Esophagus muscularis mucosa (tissue), 4 donors: ENCODE measurements around the gene B4GALT4. TPM values are rescaled to one million over a fixed set of nuclear protein-coding genes. Genes with fewer than 3 reads are reported as not detected.
"Not testable (repeated sequence)": the region's sequence is repeated elsewhere in the genome, so short reads cannot be mapped to it uniquely, and the experiment has no call there.

ENCODE experiments used
- DNase-seq: peaks from one replicate; pipeline ENCODE4 v3.0.0-alpha.2; 2017; ENCODE audit errors: extremely low spot score
- H3K27ac ChIP-seq, 4 donors: fragments of 200-600 bp; sonication (generic); replicated peaks in 1 of 4; 1 replicate in 3 of 4; 2 replicates in 1 of 4; pipeline ENCODE4 v1.5.1; 2016 to 2019; ENCODE audit warnings: mild to moderate bottlenecking in 1 of 4
- H3K27me3 ChIP-seq, 4 donors: fragments of 200-600 bp; sonication (generic); one replicate each; pipeline versions ENCODE4 v1.5.1 to v1.6.0; 2016 to 2019
- H3K36me3 ChIP-seq, 4 donors: fragments of 200-600 bp; sonication (generic); one replicate each; pipeline ENCODE4 v1.5.1; 2016 to 2019
- H3K4me1 ChIP-seq, 4 donors: fragments of 200-600 bp; sonication (generic); one replicate each; pipeline ENCODE4 v1.5.1; 2016 to 2019
- H3K4me3 ChIP-seq, 4 donors: fragments of 200-600 bp; sonication (generic); 1 replicate in 2 of 4; 2 replicates in 2 of 4; pipeline ENCODE4 v1.5.1; 2016 to 2019; ENCODE audit warnings: mild to moderate bottlenecking in 4 of 4, moderate library complexity in 1 of 4
- H3K9me3 ChIP-seq, 4 donors: fragments of 200-600 bp; sonication (generic); 1 replicate in 3 of 4; 2 replicates in 1 of 4; pipeline ENCODE4 v1.5.1; 2016 to 2019
- EP300 ChIP-seq: sonication (generic); formaldehyde crosslinking; IDR thresholded peaks from one replicate; pipeline ENCODE4 v1.6.1; 2017; ENCODE audit warnings: antibody characterized with exemption
- POLR2A ChIP-seq: fragments of 450-650 bp; IDR thresholded peaks from one replicate; pipeline ENCODE4 v1.6.1; 2017; ENCODE audit warnings: antibody characterized with exemption, moderate library complexity, mild to moderate bottlenecking, low read depth
- POLR2AphosphoS5 ChIP-seq, 2 donors: sonication (generic); formaldehyde crosslinking; IDR thresholded peaks; one replicate each; pipeline ENCODE4 v1.6.1; 2017; ENCODE audit warnings: antibody characterized with exemption in 2 of 2
- WGBS: methylation state at CpG from one replicate; pipeline ENCODE4 v1.1.5; 2018; 5-methylcytosine and 5-hydroxymethylcytosine counted together
- intact Hi-C: fragments of 100-400 bp; cut with DNase I; formaldehyde crosslinking; loops from one replicate; pipeline ENCODE4 v1.15.1; 2023
- total RNA-seq, 4 donors: library from RNA; depleted of rRNA; stranded (reverse); fragments of >200 nt; gene quantifications; one replicate each; pipeline versions ENCODE4 v1.1.0 to v1.2.1, GENCODE V29; 2016
- TF ChIP-seq, protein P1 (sequence below), 3 experiments: fragments of 200-600 bp in 2 of 3; fragments of 450-650 bp in 1 of 3; sonication (generic) in 2 of 3; IDR thresholded peaks; one replicate each; pipeline ENCODE4 v1.5.1; 2017 to 2019; ENCODE audit warnings: antibody characterized with exemption in 3 of 3, mild to moderate bottlenecking in 2 of 3, moderate library complexity in 1 of 3

Gene B4GALT4
- total RNA-seq, 4 donors from 2014 or later: 13.3 to 15.4 (median 14.0) TPM

DNA sequence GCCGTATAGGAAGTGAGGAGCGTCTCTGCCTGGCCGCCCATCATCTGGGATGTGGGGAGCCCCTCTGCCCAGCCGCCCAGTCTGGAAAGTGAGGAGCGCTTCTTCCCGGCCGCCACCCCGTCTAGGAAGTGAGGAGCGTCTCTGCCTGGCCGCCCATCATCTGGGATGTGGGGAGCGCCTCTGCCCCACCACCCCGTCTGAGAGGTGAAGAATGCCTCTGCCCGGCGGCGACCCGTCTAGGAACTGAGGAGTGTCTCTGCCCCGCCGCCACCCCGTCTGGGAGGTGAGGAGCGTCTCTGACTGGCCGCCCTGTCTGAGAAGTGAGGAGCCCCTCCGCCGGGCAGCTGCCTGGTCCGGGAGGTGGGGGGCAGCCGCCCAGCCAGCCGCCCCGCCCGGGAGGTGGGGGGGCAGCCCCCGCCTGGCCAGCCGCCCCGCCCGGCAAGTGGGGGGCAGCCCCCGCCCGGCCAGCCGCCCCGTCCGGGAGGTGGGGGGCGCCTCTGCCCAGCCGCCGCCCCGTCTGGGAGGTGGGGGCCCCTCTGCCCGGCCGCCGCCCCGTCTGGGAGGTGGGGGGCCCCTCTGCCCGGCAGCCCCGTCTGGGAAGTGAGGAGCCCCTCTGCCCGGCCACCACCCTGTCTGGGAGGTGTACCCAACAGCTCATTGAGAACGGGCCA, 1.8 kb upstream of the B4GALT4 start:
- intact Hi-C loops: loop anchor here (10.0 kb wide), 1 partner anchor 358 kb away; no protein-coding TSS in a partner anchor
- H3K36me3 ChIP-seq, DNase-seq: not testable (repeated sequence)

DNA sequence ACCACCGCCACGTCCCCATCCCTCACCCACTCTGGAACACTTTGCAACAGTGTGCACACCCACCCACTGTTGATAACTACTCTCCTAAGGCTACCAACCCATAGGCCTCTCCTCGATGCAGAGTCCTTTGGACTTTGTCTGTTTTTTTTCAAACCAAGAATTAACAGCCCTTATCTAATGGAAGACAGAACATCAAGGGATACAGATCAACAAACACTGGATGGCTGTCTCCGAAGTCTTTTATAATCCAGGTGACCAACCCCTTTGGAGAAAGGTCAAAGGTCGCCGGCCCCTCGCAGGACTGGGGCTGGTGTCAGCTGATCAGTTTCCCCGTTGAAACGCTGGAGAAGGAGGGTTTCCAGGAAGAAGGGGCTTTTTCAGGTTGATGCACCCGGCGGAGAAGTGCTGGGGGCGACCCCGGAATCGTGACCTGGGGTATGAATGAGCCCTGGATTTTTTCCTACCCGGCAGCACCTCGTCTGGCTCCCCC, 532 bp downstream of the B4GALT4 start:
- H3K4me1 ChIP-seq: peaks cover 19 to 29% (median 27%) of the 10 kb centered on the region in 4 donors
- no peak for DNase-seq
- H3K9me3 ChIP-seq: no peaks in the 10 kb centered on the region
- H3K27ac ChIP-seq: peak overlapping the region; percentile 88 to 92 (median 92)
- TF ChIP-seq POLR2AphosphoS5 (IDR thresholded peaks at IDR 0.05) (no peak), EP300 (no peak), POLR2A (no peak)
- TF ChIP-seq, protein P1, sequence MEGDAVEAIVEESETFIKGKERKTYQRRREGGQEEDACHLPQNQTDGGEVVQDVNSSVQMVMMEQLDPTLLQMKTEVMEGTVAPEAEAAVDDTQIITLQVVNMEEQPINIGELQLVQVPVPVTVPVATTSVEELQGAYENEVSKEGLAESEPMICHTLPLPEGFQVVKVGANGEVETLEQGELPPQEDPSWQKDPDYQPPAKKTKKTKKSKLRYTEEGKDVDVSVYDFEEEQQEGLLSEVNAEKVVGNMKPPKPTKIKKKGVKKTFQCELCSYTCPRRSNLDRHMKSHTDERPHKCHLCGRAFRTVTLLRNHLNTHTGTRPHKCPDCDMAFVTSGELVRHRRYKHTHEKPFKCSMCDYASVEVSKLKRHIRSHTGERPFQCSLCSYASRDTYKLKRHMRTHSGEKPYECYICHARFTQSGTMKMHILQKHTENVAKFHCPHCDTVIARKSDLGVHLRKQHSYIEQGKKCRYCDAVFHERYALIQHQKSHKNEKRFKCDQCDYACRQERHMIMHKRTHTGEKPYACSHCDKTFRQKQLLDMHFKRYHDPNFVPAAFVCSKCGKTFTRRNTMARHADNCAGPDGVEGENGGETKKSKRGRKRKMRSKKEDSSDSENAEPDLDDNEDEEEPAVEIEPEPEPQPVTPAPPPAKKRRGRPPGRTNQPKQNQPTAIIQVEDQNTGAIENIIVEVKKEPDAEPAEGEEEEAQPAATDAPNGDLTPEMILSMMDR (IDR thresholded peaks at IDR 0.05): no peak
- H3K36me3 ChIP-seq: peaks cover under 1 to 17% (median 9%) of the 10 kb centered on the region in 4 donors
- no peaks in the 10 kb centered on the region for H3K27me3 ChIP-seq
- 3% methylated on average over 15 of the region's 16 CpGs for WGBS
- intact Hi-C loops: loop anchor here (10.0 kb wide), 1 partner anchor 355 kb away; no protein-coding TSS in a partner anchor
- H3K4me3 ChIP-seq: peak overlapping the region; percentile 81 to 94 (median 82)

More for the DNA sequence above, 1.8 kb upstream of the B4GALT4 start:
- WGBS: 94% methylated on average over 13 of the region's 49 CpGs
- not testable (repeated sequence) for H3K27ac ChIP-seq, H3K27me3 ChIP-seq, H3K9me3 ChIP-seq, H3K4me3 ChIP-seq
- peaks cover 19 to 29% (median 27%) of the 10 kb centered on the region in 4 donors for H3K4me1 ChIP-seq

DNA sequence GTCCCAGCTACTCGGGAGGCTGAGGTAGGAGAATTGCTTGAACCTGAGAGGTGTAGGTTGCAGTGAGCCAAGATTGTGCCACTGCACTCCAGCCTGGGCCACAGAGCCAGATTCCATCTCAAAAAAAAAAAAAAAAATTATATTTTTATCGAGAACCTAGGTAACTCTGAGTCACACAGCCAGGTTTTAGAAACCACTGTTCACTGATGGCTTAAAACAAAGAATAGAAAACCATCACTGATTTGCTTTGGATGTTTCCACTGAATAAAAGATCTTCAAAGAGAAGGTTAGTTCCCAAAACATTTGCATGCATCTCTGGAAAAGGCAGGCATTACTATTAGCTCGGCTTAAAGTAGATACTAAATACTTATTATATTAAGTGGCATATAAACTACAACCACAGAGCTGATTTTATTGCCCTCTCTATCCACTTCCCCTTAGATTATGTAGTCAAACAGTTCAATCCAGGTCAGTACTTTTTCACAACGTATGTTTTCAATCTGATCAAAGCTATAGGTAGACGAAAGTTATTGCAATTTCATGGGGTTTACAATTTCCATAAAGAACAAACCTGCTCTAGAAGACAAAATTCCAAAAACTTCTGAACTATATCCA, 1.4 kb downstream of the B4GALT4 start:
- TF ChIP-seq POLR2AphosphoS5 (IDR thresholded peaks at IDR 0.05): no peak
- no peak for TF ChIP-seq EP300
- TF ChIP-seq, protein P1 (IDR thresholded peaks at IDR 0.05): no peak
- TF ChIP-seq POLR2A: no peak
- Histone ChIP-seq H3K4me1 (peaks cover 19 to 29% (median 27%) of the 10 kb centered on the region in 4 donors), H3K36me3 (peaks cover 3 to 26% (median 14%) of the 10 kb centered on the region in 4 donors), H3K9me3 (no peaks in the 10 kb centered on the region), H3K4me3 (peak overlapping the region; percentile 81 to 94 (median 82)), H3K27ac (peak overlapping the region; percentile 88 to 92 (median 92)), H3K27me3 (no peaks in the 10 kb centered on the region)
- intact Hi-C loops: no loop called here
- DNase-seq: no peak
- WGBS: 44% methylated on average over 5 of the region's 5 CpGs

DNA sequence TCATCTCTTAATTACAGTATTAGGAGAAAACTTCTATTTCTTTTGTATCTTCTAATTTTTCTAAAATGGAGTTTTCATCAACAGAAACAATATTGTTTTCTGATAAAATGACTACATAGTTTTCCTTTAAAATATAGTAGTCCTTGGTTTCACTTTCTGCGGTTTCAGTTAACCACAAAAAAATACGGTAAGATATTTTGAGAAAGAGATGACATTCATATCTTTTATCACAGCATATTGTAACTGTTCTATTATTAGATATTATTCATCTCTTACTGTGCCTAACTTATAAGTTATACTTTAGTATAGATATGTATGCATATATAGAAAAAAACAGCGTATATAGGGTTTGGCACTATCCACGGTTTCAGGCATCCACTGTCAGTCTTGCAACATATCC, 2.3 kb downstream of the B4GALT4 start:
- no peaks in the 10 kb centered on the region for H3K27me3 ChIP-seq
- H3K9me3 ChIP-seq: no peaks in the 10 kb centered on the region
- intact Hi-C loops: no loop called here
- H3K27ac ChIP-seq: no peak overlapping the region
- H3K4me3 ChIP-seq: no peak overlapping the region
- H3K36me3 ChIP-seq: peaks cover 3 to 35% (median 18%) of the 10 kb centered on the region in 4 donors
- peaks cover 19 to 29% (median 27%) of the 10 kb centered on the region in 4 donors for H3K4me1 ChIP-seq
- WGBS: 84% methylated on average over 4 of the region's 4 CpGs
- TF ChIP-seq EP300 (no peak), POLR2AphosphoS5 (IDR thresholded peaks at IDR 0.05) (no peak), POLR2A (no peak)
- TF ChIP-seq, protein P1 (IDR thresholded peaks at IDR 0.05): no peak
- no peak for DNase-seq

DNA sequence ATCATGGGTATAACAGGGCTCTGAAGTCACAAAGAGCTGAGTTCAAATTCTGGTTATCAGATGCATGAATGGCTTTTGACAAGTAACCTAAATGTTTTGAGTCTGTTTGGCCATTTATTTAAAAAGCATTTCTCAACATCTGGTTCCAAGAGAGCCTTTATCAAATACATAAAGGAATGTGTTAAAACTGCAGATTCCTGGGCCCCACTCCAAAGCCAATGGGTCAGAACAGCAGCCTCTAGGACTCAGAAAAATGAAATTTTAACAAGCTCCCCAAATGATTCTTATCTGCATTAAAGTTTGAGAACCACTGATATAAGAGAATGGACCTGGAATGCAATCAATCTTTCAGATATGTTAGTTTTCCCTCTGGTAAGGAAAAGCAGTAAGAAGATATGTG, 3.4 kb downstream of the B4GALT4 start:
- intact Hi-C loops: no loop called here
- Histone ChIP-seq H3K4me3 (no peak overlapping the region), H3K36me3 (peaks cover 3 to 46% (median 27%) of the 10 kb centered on the region in 4 donors), H3K27me3 (no peaks in the 10 kb centered on the region), H3K27ac (no peak overlapping the region), H3K4me1 (peaks cover 19 to 29% (median 27%) of the 10 kb centered on the region in 4 donors), H3K9me3 (no peaks in the 10 kb centered on the region)
- TF ChIP-seq EP300: no peak
- no peak for TF ChIP-seq POLR2A
- TF ChIP-seq, protein P1 (IDR thresholded peaks at IDR 0.05): no peak
- TF ChIP-seq POLR2AphosphoS5 (IDR thresholded peaks at IDR 0.05): no peak
- no peak for DNase-seq
